ENCODE results near the gene WDR93. TPM values are rescaled to one million over a fixed set of nuclear protein-coding genes. Genes with fewer than 3 reads are reported as not detected.
"Not testable (repeated sequence)": the region's sequence is repeated elsewhere in the genome, so short reads cannot be mapped to it uniquely, and the experiment has no call there.

Gene WDR93
- polyA plus RNA-seq, 12 donors, result 0.12 to 0.39 (median 0.23) TPM; not detected in 4

DNA sequence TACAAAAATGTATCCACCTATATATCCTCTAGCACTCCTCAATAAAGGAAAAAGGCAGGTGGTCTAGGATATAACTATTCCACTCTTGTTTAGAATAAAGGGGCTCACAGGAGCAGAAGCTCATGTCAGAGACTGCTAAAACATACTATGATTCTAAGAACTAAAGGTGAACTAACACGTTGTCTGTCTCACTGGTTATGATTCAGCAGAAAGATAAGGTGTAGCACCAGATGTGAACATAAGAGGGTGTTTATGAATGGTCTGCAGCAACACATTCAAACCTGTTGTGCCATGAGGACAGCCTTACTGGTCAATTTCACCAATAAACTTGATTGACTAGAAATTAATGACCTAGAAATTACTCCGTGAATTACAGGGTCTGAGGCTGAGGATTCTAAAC lies 4.6 kb upstream of the WDR93 start:
- DNase-seq, result no peak

GRCh38 chr15:89686522-89686921 lies 4.1 kb upstream of the WDR93 start:
- no peak for DNase-seq

- not testable (repeated sequence) for DNase-seq
These were observed 708 bp upstream of the WDR93 start for GRCh38 chr15:89689930-89690275.

DNA sequence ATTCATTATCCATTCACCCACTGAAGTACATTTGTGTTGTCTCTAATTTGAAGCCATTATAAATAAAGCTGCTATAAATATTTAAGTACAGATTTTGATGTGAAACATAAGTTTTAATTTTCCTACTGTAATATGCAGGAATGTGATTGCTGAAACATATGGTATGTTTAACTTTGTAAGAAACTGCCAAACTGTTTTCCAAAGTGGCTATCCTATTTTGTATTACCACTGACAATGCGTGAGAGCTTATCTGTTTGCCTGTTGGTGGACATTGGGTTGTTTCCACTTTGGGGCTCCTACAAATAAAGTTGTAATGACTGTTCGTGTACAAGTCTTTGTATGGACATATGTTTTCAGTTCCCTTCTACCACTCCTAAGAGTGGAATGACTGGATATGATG lies 2.5 kb downstream of the WDR93 start:
- no peak for DNase-seq

DNA sequence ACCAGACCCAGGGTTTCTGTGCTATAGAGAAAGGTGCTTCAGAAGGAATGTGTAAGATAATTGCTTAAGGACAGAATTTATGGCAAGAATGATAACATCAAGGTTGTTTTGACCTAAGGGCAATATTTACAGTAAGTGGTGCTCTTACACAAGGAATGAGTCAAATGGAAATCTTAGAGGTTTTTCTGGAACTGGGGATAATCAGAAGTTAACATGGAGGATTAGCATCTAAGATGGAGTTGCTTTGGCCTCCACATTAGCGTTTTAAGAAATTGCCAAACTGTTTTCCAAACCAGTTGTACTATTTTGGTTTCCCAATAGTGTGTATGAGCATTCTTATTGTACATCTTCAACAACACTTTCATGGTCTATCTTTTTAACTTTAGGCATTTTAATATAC lies 3.1 kb downstream of the WDR93 start:
- no peak for DNase-seq

- no peak for DNase-seq
These were observed 4.6 kb downstream of the WDR93 start for GRCh38 chr15:89695198-89695597.

DNA sequence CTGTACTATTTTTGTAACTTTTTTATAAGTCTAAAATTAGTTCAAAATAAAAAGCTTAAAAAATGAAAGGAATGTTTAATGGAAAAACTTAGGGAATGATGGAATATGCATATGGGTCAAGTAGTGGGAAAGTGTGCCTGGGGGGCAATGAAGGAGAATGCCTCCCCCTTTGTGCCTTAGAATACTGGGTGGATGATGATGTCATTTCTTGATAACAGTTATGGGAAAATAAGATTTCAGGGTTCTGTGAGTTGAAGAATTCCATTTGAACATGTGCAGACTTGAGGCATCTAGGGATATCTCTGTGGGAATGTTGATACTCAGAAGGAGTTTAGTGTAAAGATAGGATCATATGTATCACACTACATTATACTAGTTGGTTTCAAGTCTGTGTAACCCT lies 13.8 kb downstream of the WDR93 start:
- no peak for DNase-seq

- DNase-seq, result no peak
These were observed 17.0 kb downstream of the WDR93 start for GRCh38 chr15:89707577-89707976.

GRCh38 chr15:89714775-89715174 lies 24.2 kb downstream of the WDR93 start:
- no peak for DNase-seq

DNA sequence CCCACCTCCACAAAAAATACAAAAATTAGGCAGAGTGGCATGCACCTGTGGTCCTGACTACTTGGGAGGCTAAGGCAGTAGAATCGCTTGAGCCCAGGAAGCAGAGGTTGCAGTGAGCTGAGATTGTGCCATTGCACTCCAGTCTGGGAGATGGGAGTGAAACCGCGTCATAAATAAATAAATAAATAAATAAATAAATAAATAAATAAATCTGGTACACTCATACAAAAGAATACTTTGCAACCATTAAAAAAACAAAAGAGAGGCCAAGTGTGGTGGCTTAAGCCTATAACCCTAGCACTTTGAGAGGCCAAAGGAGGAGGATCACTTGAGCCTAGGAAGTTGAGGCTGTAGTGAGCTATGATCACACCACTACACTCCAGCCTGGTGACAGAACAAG lies 32.4 kb downstream of the WDR93 start:
- no peak for DNase-seq

DNA sequence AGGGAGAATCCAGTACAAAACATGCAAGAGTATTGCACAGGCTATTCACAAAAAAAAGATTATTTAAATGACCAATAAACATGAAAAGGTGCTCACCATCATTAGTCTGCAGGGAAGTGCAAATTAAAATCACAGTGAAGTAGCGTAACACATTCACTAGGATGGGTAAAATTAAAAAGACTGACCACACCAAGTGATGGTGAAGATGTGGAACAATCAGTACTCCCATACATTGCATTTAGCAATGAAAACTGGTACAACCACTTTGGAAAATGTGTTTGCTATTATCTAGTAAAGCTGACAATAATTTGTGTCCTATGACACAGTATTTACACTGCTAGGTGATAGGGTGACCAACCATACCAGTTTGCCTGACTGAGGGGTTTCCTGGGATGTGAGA lies 34.0 kb downstream of the WDR93 start:
- no peak for DNase-seq

DNA sequence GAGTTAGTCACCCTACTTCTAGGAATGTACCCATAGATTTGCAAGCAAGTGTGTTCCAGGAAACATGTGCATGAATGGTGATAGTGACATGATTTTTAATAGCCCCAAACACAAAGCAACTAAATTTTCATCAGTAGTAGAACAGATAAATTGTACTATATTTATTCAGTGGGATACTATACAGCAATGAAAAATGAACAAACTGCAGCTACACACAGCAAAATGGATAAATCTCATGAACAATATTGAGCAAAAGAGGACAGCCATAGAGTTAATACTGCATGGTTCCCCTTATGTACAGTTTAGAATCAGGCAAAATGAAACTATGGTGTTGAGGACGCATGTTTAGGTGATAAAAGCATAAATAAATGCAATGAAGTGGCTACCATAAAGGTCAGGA lies 34.5 kb downstream of the WDR93 start:
- DNase-seq, result no peak

GRCh38 chr15:89728254-89728653 lies 37.6 kb downstream of the WDR93 start:
- DNase-seq, result no peak

GRCh38 chr15:89731275-89731674 lies 40.7 kb downstream of the WDR93 start:
- DNase-seq, result no peak

DNA sequence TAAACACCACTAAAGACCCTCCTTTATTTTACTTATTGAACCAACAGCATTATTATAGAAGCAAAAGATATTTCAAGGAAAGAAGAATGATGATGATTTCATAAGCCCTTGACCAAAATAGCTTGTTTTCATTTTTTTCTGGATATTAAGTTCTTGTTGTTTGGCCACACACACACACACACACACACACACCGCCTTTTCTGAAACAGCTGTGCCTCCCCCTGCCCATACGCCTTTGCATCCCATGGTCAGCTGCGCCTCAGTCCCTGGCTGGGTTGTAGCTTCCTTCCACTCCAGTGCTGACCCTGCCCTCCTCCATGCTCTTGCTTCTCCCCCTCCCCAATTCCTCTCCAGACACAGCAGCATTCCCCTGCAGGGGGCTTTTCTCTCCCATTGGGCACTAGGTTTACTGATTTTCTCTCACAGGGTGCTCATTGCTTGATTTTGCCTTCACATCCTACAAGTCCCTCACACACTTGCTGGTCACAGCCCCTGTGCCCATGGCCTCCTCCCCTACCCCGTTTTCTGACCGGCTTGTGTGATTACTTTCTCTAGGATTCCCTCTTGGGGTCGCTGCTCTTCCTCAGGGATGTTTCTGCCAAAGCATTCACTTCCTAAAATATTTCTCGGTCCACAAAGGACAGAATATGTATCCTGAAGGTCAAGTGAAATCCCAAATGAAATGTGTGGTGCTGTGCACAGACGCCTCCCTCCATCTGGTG lies 42.0 kb downstream of the WDR93 start:
- DNase-seq, result no peak

DNA sequence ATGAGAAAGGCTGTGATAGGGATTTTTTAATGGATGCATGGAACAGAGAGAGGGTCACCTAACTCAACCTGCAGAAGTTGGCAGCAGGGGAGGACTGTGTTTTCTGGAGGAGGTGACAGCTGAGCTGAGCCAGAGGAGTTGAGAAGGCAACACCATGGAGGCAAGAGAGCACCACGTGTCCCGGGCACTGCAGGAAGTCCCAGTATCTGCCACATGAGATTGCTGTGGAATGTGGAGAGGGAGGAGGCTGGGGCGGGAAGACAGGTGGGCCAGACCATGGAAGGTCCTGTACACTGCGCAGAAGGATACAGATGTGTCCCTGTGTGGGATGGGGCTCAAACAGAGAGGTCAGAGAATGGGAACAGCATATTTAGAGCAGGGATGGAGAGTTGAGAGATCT lies 45.2 kb downstream of the WDR93 start:
- no peak for DNase-seq

GRCh38 chr15:89740137-89740536 lies 49.5 kb downstream of the WDR93 start:
- DNase-seq, result peak; percentile 77

GRCh38 chr15:89743011-89743410 lies 52.4 kb downstream of the WDR93 start:
- no peak for DNase-seq

GRCh38 chr15:89743594-89743993 lies 53.0 kb downstream of the WDR93 start:
- no peak for DNase-seq

DNA sequence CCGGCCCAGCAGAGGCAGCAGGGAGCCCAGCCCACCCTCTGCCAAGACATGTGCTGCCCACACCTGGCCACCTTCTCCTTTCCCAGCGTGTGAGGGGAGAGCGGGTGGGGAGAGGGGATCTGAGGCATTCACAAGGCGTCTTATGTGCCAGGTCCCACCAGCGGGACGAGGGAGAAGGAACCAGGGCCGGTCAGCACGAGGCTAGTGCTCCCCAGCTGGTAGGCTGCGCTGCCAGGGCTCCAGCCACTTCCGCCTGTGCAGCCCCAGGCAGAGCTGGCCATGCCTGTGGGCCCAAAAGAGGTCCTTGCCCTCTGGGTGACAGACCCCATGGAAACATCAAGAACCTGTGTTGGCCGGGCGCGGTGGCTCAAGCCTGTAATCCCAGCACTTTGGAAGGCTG lies 54.5 kb downstream of the WDR93 start:
- no peak for DNase-seq

DNA sequence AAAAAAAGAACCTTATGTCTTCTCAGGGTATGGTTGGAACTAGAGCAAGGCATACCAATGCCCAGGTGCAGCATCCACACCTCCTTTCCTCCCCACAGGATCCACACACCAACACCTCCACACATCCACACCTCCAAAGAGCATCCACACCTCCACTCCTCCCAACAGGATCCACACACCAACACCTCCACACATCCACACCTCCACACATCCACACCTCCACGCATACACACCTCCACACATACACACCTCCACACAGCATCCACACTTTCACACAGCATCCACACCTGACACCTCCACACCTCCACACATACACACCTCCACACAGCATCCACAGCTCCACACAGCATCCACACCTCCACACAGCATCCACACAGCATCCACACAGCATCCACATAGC lies 55.2 kb downstream of the WDR93 start:
- DNase-seq, result no peak

DNA sequence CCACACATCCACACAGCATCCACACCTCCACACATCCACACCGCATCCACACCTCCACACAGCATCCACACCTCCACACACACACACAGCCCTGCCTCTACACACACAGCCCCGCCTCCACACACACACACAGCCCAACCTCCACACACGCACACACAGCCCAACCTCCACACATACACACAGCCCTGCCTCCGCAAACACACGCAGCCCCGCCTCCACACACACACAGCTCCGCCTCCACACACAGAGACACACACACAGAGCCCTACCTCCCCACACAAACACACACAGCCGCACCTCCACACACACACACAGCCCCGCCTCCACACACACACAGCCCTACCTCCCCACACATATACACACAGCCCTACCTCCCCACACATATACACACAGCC lies 55.8 kb downstream of the WDR93 start:
- DNase-seq, result no peak

GRCh38 chr15:89747708-89748682 lies 57.4 kb downstream of the WDR93 start:
- DNase-seq, result no peak
